Psoas muscle (tissue), 8 donors: ENCODE data around the gene AP2A2. TPM values are rescaled to one million over a fixed set of nuclear protein-coding genes. Genes with fewer than 3 reads are reported as not detected.

Source experiments
- ATAC-seq, 4 donors: fragments of 200-7000 bp; cut with Tn5 transposase; one replicate each; pipeline ENCODE4 v1.9.1; 2020; ENCODE audit warnings: moderate library complexity in 3 of 4, mild to moderate bottlenecking in 2 of 4
- DNase-seq, 2 donors: peaks; one replicate each; pipeline ENCODE4 v3.0.0-alpha.2; 2020
- H3K27ac ChIP-seq: fragments of 200-600 bp; one replicate; pipeline ENCODE4 v1.8.0; 2022
- H3K27me3 ChIP-seq, 3 donors: fragments of 200-600 bp in 1 of 3; one replicate each; pipeline versions ENCODE4 v1.6.1 to v1.8.0; 2013 to 2022; ENCODE audit warnings: low read length in 2 of 3, mild to moderate bottlenecking in 2 of 3, moderate library complexity in 1 of 3; ENCODE audit not compliant: insufficient read depth in 3 of 3
- H3K36me3 ChIP-seq, 2 donors: fragments of 200-600 bp in 1 of 2; one replicate each; pipeline versions ENCODE4 v1.6.1 to v1.8.0; 2013 to 2022; ENCODE audit warnings: low read depth in 1 of 2, mild to moderate bottlenecking in 1 of 2, moderate library complexity in 1 of 2; ENCODE audit not compliant: insufficient read depth in 1 of 2
- H3K4me1 ChIP-seq: fragments of 200-600 bp; one replicate; pipeline ENCODE4 v1.8.0; 2022
- H3K4me3 ChIP-seq: fragments of 200-600 bp; one replicate; pipeline ENCODE4 v1.8.0; 2022; ENCODE audit warnings: mild to moderate bottlenecking
- H3K9me3 ChIP-seq: fragments of 200-600 bp; one replicate; pipeline ENCODE4 v1.8.0; 2022
- WGBS, 3 donors: extraction: QIAGEN DNeasy Blood & Tissue Kit; methylation state at CpG; one replicate each; pipeline versions ENCODE4 v1.1.6 to v1.1.7; 2013; 5-methylcytosine and 5-hydroxymethylcytosine counted together
- intact Hi-C, 2 donors: fragments of 100-400 bp; cut with DNase I; formaldehyde crosslinking; loops; one replicate each; pipeline versions ENCODE4 v1.11.0 to v1.14.2; 2022
- polyA plus RNA-seq, 3 donors: library from polyadenylated mRNA; stranded (reverse); fragments of 200-250 nt; gene quantifications; one replicate each; pipeline ENCODE4 v1.2.3, GENCODE V29; 2013
- total RNA-seq, 4 donors: library from RNA; stranded (reverse); fragmentation: NEBNext Ultra II Directional in 2 of 4; extraction: Animal tissue kit (Norgen Biotek cat#: 25700) in 2 of 4; gene quantifications; one replicate each; pipeline versions ENCODE4 v1.2.1 to v1.2.4, GENCODE V29; 2021 to 2023
- TF ChIP-seq, protein P1 (sequence below): fragments of 200-600 bp; IDR thresholded peaks from one replicate; pipeline ENCODE4 v1.8.0; 2022; ENCODE audit warnings: antibody characterized with exemption
- donor health status: healthy with polysubstance abuse.
- donor health status: DM: no; HTN: no; CAD: no; lungs with moderate emphysema.
- donor health status: Bipolar disorder and iron deficiency.
- donor health status: healthy.
- donor health status: DM: yes; HTN: yes; CAD: no.
- donor health status: DM: no; HTN: no; CAD: no.
- donor health status: DM: no; HTN: no; CAD: no.
- donor health status: DM: yes; HTN: yes; CAD: no.

The AP2A2 gene
- total and polyA plus RNA-seq, 7 donors: 15.9 to 31.4 (median 26.5) TPM

GRCh38 chr11:914747-915501 lies 10.7 kb upstream of the AP2A2 start:
- Histone ChIP-seq H3K4me1 (peaks cover 11% of the 10 kb centered on the region), H3K36me3 (no peaks in the 10 kb centered on the region), H3K4me3 (no peak overlapping the region), H3K9me3 (no peaks in the 10 kb centered on the region), H3K27me3 (no peaks in the 10 kb centered on the region), H3K27ac (no peak overlapping the region)
- intact Hi-C loops: loop anchor here in 1 of 2 donors (5.0 kb wide), 2 partner anchors 62 to 68 kb away; no protein-coding TSS in a partner anchor
- DNase-seq (peak; percentile 71 to 80), ATAC-seq (no peak)
- TF ChIP-seq, protein P1, sequence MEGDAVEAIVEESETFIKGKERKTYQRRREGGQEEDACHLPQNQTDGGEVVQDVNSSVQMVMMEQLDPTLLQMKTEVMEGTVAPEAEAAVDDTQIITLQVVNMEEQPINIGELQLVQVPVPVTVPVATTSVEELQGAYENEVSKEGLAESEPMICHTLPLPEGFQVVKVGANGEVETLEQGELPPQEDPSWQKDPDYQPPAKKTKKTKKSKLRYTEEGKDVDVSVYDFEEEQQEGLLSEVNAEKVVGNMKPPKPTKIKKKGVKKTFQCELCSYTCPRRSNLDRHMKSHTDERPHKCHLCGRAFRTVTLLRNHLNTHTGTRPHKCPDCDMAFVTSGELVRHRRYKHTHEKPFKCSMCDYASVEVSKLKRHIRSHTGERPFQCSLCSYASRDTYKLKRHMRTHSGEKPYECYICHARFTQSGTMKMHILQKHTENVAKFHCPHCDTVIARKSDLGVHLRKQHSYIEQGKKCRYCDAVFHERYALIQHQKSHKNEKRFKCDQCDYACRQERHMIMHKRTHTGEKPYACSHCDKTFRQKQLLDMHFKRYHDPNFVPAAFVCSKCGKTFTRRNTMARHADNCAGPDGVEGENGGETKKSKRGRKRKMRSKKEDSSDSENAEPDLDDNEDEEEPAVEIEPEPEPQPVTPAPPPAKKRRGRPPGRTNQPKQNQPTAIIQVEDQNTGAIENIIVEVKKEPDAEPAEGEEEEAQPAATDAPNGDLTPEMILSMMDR: no peak
- WGBS, 3 donors: 80 to 82% (median 82%) methylated on average over 21 of the region's 21 CpGs

GRCh38 chr11:917426-917825 lies 8.2 kb upstream of the AP2A2 start:
- Histone ChIP-seq H3K4me3 (no peak overlapping the region), H3K4me1 (peaks cover 6% of the 10 kb centered on the region), H3K27ac (no peak overlapping the region), H3K36me3 (no peaks in the 10 kb centered on the region), H3K27me3 (no peaks in the 10 kb centered on the region), H3K9me3 (no peaks in the 10 kb centered on the region)
- TF ChIP-seq, protein P1: no peak
- peak in 1 of 2 donors; percentile 53 for DNase-seq
- ATAC-seq: no peak
- 75 to 86% (median 82%) methylated on average over 8 of the region's 8 CpGs for WGBS, 3 donors
- intact Hi-C loops: no loop called here

DNA sequence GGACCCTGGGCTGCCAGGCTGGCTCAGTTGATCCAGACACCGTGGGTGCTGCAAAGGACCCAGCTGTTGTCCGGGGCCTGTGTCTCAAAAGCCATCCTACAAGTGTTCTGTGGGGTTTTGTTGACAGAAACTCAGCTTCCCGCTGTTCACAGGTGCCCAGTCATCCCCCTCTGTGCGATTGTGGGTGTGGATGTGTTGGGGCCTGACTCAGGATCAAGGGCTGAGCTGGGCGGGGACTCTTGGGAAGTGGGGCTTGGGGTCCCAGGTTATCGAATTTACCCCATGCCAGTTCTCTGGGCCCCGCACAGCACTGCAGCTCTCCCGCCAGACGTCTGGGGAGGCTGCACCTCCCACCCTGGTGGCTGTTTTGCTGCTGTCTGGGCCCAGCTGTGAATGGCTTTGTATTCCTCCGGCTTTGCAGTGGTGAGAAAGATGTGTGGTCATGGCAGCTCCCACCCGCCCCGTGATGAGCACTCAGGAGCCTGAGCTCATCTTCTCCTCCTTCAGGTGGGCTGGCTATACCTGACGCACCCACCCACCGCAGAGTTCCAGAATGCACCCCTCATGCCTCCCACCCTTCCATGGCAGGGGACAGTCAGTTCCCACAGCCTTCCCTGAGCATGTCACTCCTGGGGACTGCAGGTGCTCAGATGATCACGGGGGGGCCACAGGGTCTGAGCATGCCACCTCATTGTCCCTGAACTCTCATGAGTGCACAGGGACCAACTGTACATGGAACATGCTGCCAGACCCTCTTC lies 3.6 kb upstream of the AP2A2 start:
- H3K4me1 ChIP-seq: peaks cover 9% of the 10 kb centered on the region
- DNase-seq: peak in 1 of 2 donors; percentile 39
- no peak overlapping the region for H3K4me3 ChIP-seq
- H3K27me3 ChIP-seq: no peaks in the 10 kb centered on the region
- intact Hi-C loops: no loop called here
- H3K9me3 ChIP-seq: no peaks in the 10 kb centered on the region
- no peak for ATAC-seq
- WGBS, 3 donors: 70 to 77% (median 70%) methylated on average over 15 of the region's 15 CpGs
- TF ChIP-seq, protein P1: no peak
- peaks cover 0 to under 1% of the 10 kb centered on the region in 2 donors for H3K36me3 ChIP-seq
- H3K27ac ChIP-seq: no peak overlapping the region

DNA sequence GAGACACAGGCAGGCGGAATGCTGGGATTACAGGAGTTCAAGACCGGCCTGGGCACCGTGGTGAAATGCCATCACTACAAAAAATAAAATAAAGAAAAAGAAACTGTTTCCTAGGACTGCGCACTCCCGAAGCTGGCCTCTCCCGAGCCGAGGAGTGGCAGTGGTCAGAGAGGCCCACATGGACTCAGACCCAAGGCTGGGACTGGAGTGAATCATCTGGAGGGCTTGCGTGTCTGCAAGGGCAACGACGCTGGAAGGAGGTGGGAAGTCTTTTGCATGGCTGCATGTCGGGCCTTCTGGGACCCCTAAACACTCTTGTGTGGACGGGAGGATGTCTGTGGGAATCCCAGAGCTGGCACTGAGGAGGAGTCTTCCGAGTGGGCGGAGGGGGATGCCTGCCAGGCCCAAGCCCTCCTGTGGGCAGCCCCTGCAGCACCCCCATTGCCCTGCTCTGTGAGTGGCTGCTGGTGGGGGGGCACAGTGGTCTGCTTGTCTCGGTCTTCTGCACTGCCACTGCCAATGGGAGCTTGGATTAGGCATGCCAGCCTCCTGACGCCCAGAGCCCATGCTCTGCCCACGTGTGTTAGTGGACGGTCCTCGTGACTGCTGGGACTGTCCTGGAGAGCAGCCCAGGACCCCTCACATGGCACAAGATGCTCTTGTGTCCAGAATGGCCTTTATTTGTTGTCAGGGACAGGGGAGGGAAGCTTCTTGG lies 1.8 kb upstream of the AP2A2 start:
- intact Hi-C loops: no loop called here

More for the DNA sequence above, 1.8 kb upstream of the AP2A2 start:
- H3K36me3 ChIP-seq: peaks cover 0 to 9% of the 10 kb centered on the region in 2 donors
- no peak for ATAC-seq
- H3K27me3 ChIP-seq: no peaks in the 10 kb centered on the region
- H3K9me3 ChIP-seq: no peaks in the 10 kb centered on the region
- 71 to 81% (median 76%) methylated on average over 19 of the region's 19 CpGs for WGBS, 3 donors
- TF ChIP-seq, protein P1: no peak
- peaks cover 23% of the 10 kb centered on the region for H3K4me1 ChIP-seq
- peak in 1 of 2 donors; percentile 40 for DNase-seq
- H3K27ac ChIP-seq: no peak overlapping the region
- no peak overlapping the region for H3K4me3 ChIP-seq
